22Rv1 (cell line): ENCODE data around the gene PRDM15.

Experiments
- CTCF ChIP-seq: fragments of 450-650 bp; IDR thresholded peaks from 2 replicates; pipeline ENCODE4 v1.5.1; 2017; ENCODE audit warnings: mild to moderate bottlenecking
- ZFX ChIP-seq: fragments of 450-650 bp; IDR thresholded peaks from 2 replicates; pipeline ENCODE4 v1.6.1; 2017; ENCODE audit warnings: antibody characterized with exemption, borderline replicate concordance

GRCh38 chr21:41913230-41913629 lies 34.1 kb upstream of the PRDM15 start:
- TF ChIP-seq CTCF = no peak
- no peak for TF ChIP-seq ZFX
